C4-2B (cell line): ENCODE results near the gene RRP12.

Source experiments
- CTCF ChIP-seq: fragments of 450-650 bp; conservative IDR thresholded peaks from 2 replicates; pipeline ENCODE4 v1.5.1; 2017; ENCODE audit warnings: mild to moderate bottlenecking
- ZFX ChIP-seq: fragments of 450-650 bp; IDR thresholded peaks from 2 replicates; pipeline ENCODE4 v1.6.1; 2017

GRCh38 chr10:97435211-97435610 lies 34.1 kb upstream of the RRP12 start:
- no peak for TF ChIP-seq CTCF
- TF ChIP-seq ZFX: no peak
